HG02885 (cell line): ENCODE data around the gene CPE.
"Not testable (repeated sequence)": the region's sequence is repeated elsewhere in the genome, so short reads cannot be mapped to it uniquely, and the experiment has no call there.

Source experiments
- ATAC-seq: cut with Tn5 transposase; IDR thresholded peaks from one replicate; pipeline ENCODE4 v1.9.1; 2021; ENCODE audit warnings: mild to moderate bottlenecking; ENCODE audit not compliant: unreplicated experiment, poor library complexity

The CPE gene

GRCh38 chr4:165454426-165454825 is 75.6 kb downstream of the CPE start:
- no peak for ATAC-seq

DNA sequence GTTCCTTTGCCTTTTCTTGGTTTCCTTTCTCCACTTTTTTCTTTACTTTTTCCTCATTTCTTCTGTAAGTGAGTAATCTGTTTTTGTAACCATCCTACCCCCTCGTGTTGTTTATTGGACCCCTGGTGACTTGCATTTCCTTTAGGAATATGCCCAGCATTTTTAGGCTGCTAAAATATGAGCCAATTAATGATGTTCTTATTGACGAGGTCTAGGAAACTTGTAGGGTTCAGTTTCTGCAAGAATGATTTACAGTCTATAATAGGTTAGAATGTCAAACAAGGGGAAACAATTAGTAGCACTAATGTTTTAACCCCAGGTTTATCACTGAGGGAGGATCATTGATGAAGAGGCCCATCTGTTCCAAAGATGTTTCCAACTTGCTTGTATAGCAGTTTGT is 79.0 kb downstream of the CPE start:
- no peak for ATAC-seq

- no peak for ATAC-seq
Observed at GRCh38 chr4:165458471-165458870, 79.7 kb downstream of the CPE start.

GRCh38 chr4:165461159-165461821 is 82.5 kb downstream of the CPE start:
- no peak for ATAC-seq

- ATAC-seq, result no peak
Observed at GRCh38 chr4:165462009-165462408, 83.2 kb downstream of the CPE start.

DNA sequence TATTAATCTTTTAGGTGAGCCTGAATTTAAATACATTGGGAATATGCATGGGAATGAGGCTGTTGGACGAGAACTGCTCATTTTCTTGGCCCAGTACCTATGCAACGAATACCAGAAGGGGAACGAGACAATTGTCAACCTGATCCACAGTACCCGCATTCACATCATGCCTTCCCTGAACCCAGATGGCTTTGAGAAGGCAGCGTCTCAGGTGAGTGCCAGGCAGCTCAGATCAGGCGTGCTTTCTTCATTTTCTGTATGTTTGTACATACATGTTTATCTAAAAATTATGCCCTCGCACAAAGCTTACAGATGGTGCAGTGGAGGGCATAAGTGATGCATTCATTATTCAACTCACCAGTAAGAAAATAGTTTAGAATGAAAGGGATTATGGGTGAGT is 85.6 kb downstream of the CPE start:
- ATAC-seq, result no peak

- ATAC-seq, result peak; percentile 85
Observed at GRCh38 chr4:165464813-165465381, 86.1 kb downstream of the CPE start.

DNA sequence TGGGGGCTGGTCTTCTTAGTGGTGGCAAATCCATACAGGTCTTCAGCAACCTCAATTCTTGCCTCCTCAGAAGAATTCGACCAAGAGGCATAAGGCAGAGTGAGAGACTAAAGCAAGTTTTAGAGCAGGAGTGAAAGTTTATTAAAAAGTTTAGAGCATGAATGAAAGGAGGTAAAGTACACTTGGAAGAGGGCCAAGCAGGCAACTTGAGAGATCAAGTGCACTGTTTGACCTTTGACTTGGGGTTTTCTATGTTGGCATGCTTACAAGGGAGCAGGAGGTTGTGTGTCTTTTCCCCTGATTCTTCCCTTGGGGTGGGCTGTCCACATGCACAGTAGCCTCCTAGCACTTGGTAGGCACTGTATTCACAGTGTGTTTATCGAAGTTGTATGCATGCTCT is 91.2 kb downstream of the CPE start:
- no peak for ATAC-seq

GRCh38 chr4:165472943-165473676 is 94.3 kb downstream of the CPE start:
- no peak for ATAC-seq

DNA sequence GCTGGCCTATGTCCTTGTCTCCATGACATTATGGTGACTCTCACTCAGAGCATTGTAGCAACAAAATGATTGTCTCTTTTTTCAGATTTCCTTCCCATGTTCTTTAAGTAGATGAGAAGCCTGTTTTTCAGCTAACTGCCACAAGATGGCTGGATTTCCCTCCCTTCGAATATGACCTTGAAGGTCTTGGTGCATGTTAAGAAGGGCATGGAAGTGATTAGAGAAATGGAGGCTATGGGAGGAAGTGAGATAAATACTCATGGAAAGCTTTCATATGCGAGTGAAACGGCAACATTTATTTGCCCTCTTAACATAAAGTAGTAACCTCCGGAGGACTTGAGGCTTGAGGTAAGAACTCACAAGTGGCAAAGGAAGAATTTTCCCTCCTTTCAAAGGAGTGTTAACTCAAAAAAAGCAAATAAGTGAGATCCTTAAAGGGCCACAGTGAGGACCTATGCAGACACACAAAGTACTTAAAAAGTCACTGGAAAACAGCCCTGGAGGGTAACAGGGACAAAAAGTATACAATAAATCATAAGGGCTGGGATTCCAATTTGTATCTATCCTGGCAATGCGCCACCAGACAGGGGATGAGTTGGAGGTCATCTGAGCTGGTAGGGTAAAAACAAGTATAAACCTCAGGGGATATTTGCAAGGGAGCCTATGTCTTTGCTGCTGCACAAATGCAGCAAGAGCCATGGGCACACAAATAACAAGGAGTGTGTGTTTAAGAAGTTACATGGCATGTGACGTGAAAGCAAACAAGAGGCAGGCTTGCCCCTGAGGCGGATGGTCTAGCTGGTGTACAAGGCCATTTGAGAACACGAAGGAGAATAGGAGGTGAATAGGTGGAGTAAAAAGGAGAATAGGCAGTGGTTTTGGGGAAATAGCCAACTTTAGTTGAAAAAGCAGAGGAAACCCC is 96.2 kb downstream of the CPE start:
- no peak for ATAC-seq

GRCh38 chr4:165475706-165476070 is 96.9 kb downstream of the CPE start:
- no peak for ATAC-seq

DNA sequence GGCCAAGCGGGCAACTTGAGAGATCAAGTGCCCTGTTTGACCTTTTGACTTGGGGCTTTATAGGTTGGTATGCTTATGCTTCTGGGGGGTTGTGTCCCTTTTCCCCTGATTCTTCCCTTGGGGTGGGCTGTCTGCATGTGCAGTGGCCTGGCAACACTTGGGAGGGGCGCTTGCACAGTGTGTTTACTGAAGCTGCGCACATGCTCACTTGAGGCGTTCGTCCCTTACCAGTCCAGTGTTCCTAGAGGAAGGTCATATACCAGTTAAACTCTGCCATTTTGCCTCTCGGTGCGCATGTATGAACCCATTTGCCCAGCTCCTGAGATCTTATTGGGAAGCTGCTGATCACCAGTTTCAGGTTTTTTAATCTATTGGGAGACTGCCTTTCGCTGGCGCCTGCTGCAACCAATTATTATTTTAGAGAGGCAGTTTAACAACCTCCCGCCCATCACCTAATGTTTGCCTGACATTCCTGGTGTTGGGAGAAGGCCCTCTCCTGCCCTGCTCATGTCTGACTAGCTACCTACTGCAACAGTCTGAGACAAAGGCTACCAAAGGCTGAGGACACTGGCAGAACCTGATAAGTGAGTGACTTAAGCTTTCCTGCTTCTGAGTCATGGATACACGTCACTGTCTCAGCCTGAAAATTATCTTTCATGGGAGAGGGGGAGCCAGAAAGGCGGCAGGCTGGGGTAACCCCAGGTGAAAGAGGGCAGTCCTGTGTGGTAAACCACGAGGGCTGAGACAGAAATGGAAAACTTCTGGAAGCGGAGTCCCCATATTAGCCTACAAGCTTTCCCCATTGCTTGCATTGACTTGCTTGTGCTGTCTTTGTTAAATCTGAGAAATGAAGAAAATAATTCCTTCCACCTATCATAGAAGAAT is 97.6 kb downstream of the CPE start:
- no peak for ATAC-seq

DNA sequence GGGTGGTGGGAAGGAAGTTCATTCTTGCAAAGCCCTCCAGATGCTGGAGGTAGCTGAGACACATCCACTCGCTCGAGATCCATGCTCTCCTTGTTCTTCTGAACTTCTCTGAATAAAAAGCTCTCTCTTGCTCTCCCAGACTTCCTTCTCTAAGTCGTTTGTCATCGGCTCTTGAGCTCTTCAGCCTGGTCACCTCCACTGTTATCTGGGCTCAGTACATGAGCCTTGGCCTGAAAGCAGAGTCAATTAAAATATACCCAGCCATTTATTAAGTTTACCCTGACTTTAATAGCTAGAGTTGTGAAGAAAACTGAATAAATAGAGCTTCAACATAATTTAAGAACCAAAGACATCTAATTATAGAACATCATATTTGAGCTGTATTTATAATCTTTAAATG is 99.0 kb downstream of the CPE start:
- no peak for ATAC-seq

- ATAC-seq, result no peak
Observed at GRCh38 chr4:165478260-165478659, 99.5 kb downstream of the CPE start.

DNA sequence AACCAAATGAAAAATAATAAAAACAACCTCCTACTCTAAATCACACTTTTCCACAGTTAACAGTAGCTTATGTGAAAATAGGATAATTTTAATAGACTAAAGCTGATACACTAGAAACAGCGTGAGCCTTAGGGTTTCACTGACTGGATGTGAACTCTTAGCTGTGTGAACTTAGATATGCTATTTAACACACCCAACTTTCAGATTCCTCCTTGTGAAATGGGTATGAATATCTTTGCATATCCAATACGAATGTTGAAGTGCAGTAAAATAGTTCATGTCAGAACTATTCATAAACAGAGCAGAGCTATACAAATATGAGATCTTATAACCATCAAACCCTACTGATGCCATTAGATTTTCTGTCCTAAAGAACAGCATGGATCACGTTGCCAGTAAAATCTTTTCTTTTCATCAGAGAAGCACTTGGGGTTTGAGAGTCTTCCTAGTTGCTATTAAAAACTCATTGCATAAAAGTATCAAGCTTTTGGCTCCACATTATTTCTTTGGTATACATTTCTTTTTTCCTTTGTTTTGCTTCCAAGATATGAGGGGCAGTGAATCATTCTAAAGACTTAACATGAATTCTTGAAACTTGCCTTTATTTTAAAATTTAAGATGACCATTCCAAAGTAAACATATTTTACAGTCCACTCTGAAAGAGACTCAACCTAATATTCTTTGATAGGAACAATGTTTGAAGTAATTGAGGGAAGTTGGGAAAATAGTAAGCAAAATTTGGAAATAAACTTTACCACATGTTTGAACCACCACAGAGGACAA is 102.4 kb downstream of the CPE start:
- ATAC-seq, result no peak

DNA sequence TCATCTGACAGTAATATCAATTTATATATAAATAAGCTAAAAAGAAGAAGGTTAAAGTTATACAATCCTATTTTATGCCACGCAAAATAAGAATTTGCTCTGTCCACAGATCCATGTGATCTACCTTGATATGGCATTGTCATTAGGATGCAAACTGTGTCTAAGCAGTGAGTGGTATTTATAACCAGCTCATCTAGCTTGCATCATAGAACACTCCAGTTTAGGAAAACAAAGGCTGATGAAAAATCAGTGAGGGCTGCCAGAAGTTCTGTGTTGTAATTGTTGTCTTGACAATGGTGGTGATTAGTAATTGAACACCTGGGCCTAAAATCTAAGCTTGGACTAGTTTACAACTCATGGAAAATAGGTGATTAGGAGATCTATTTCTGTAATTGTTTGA is 111.0 kb downstream of the CPE start:
- ATAC-seq, result no peak

- not testable (repeated sequence) for ATAC-seq
Observed at GRCh38 chr4:165492583-165492982, 113.8 kb downstream of the CPE start.

DNA sequence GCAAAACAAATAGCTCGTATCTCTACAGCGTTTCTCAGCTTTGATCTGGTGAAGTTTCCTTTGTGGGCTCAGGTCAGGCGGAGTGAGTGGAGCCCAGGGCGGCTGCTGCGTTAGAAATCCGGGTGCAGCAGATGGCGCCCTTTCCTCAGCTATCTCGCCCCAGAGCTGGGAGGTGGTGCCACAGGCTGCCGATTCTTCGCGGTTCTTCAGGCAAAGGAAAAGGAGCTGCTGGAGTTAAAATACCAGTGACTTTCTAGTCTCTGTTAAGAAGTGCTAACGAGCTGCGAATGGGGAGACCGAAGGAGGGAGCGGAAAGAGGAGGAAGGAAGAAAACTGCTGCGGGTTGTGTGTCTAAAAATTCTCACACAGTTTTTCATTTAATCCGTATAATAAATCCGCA is 114.6 kb downstream of the CPE start:
- peak; percentile 96 for ATAC-seq
